NCI-H226 (cell line): ENCODE data around the gene ZFPM1.

Experiments
- DNase-seq: peaks from one replicate; pipeline ENCODE4 v3.0.0-alpha.2; 2015

ZFPM1 gene

GRCh38 chr16:88435437-88436355, 17.4 kb upstream of the ZFPM1 start:
- DNase-seq = no peak

GRCh38 chr16:88436796-88437195, 16.3 kb upstream of the ZFPM1 start:
- no peak for DNase-seq

GRCh38 chr16:88437367-88437964, 15.6 kb upstream of the ZFPM1 start:
- no peak for DNase-seq

- no peak for DNase-seq
These were observed 14.8 kb upstream of the ZFPM1 start for GRCh38 chr16:88438084-88438870.

- DNase-seq = no peak
These were observed 14.1 kb upstream of the ZFPM1 start for GRCh38 chr16:88439016-88439415.

- DNase-seq = no peak
These were observed 13.4 kb upstream of the ZFPM1 start for GRCh38 chr16:88439706-88440105.

GRCh38 chr16:88440111-88440510, 13.0 kb upstream of the ZFPM1 start:
- no peak for DNase-seq

- no peak for DNase-seq
These were observed 12.2 kb upstream of the ZFPM1 start for GRCh38 chr16:88440686-88441405.

- no peak for DNase-seq
These were observed 11.6 kb upstream of the ZFPM1 start for GRCh38 chr16:88441460-88441859.

- DNase-seq = no peak
These were observed 10.7 kb upstream of the ZFPM1 start for GRCh38 chr16:88442383-88442726.

GRCh38 chr16:88442727-88443576, 10.1 kb upstream of the ZFPM1 start:
- DNase-seq = peak; percentile 48

GRCh38 chr16:88444826-88445582, 8.1 kb upstream of the ZFPM1 start:
- DNase-seq = no peak

- DNase-seq = no peak
These were observed 7.5 kb upstream of the ZFPM1 start for GRCh38 chr16:88445583-88445960.

- no peak for DNase-seq
These were observed 7.0 kb upstream of the ZFPM1 start for GRCh38 chr16:88446061-88446460.

- no peak for DNase-seq
These were observed 6.3 kb upstream of the ZFPM1 start for GRCh38 chr16:88446736-88447135.

- no peak for DNase-seq
These were observed 5.2 kb upstream of the ZFPM1 start for GRCh38 chr16:88447881-88448280.

- no peak for DNase-seq
These were observed 4.4 kb upstream of the ZFPM1 start for GRCh38 chr16:88448461-88449266.

GRCh38 chr16:88449267-88449561, 3.9 kb upstream of the ZFPM1 start:
- DNase-seq = no peak

- no peak for DNase-seq
These were observed 1.2 kb upstream of the ZFPM1 start for GRCh38 chr16:88451586-88452481.
